ENCODE measurements around the gene ABCD2. TPM values are rescaled to one million over a fixed set of nuclear protein-coding genes. Genes with fewer than 3 reads are reported as not detected.
A peak's percentile ranks its signal among the peaks of the same experiment; 100 is the strongest.

ABCD2 gene
- total RNA-seq, 4 donors from 2014 or later: 0.07 to 0.20 (median 0.10) TPM; not detected in 1

- H3K36me3 ChIP-seq: no peaks in the 10 kb centered on the region
- intact Hi-C loops (cut with DNase I; ENCODE audit: low total_unique reads): no loop called here
- no peaks in the 10 kb centered on the region for H3K4me1 ChIP-seq
- in situ Hi-C loops (cut with MboI; ENCODE audit: low sequenced_read_pairs in 4 of 4): no loop called here
- H3K27me3 ChIP-seq: no peaks in the 10 kb centered on the region
- H3K27ac ChIP-seq: no peak overlapping the region
- H3K9me3 ChIP-seq: no peaks in the 10 kb centered on the region
- DNase-seq: no peak
- TF ChIP-seq CTCF (IDR thresholded peaks at IDR 0.05 in 4 of 5, conservative IDR thresholded peaks at IDR 0.05 in 1 of 5): no peak
- no peak for TF ChIP-seq POLR2A (IDR thresholded peaks at IDR 0.05)
- ATAC-seq: no peak
- H3K4me3 ChIP-seq: no peak overlapping the region
Observed at GRCh38 chr12:39592295-39592694, 27.3 kb downstream of the ABCD2 start.

- no peaks in the 10 kb centered on the region for H3K36me3 ChIP-seq
- ATAC-seq: peak in 1 of 2 donors; percentile 42
- intact Hi-C loops (cut with DNase I; ENCODE audit: low total_unique reads): no loop called here
- in situ Hi-C loops (cut with MboI; ENCODE audit: low sequenced_read_pairs in 4 of 4): no loop called here
- H3K9me3 ChIP-seq: no peaks in the 10 kb centered on the region
- peak in 1 of 2 donors; percentile 21 for DNase-seq
- H3K27ac ChIP-seq: no peak overlapping the region
- no peaks in the 10 kb centered on the region for H3K27me3 ChIP-seq
- H3K4me3 ChIP-seq: no peak overlapping the region
- TF ChIP-seq POLR2A (IDR thresholded peaks at IDR 0.05): no peak
- no peak for TF ChIP-seq CTCF (IDR thresholded peaks at IDR 0.05 in 4 of 5, conservative IDR thresholded peaks at IDR 0.05 in 1 of 5)
- no peaks in the 10 kb centered on the region for H3K4me1 ChIP-seq
Observed at GRCh38 chr12:39588348-39588747, 31.3 kb downstream of the ABCD2 start.

- Histone ChIP-seq H3K27ac (no peak overlapping the region), H3K4me1 (no peaks in the 10 kb centered on the region), H3K27me3 (no peaks in the 10 kb centered on the region), H3K36me3 (no peaks in the 10 kb centered on the region), H3K9me3 (no peaks in the 10 kb centered on the region), H3K4me3 (no peak overlapping the region)
- intact Hi-C loops (cut with DNase I; ENCODE audit: low total_unique reads) (no loop called here), in situ Hi-C loops (cut with MboI; ENCODE audit: low sequenced_read_pairs in 4 of 4) (no loop called here)
- DNase-seq (no peak), ATAC-seq (no peak)
- no peak for TF ChIP-seq POLR2A (IDR thresholded peaks at IDR 0.05)
- TF ChIP-seq CTCF (IDR thresholded peaks at IDR 0.05 in 4 of 5, conservative IDR thresholded peaks at IDR 0.05 in 1 of 5): peak in 1 of 5 experiments; percentile 36
Observed at GRCh38 chr12:39587225-39587624, 32.4 kb downstream of the ABCD2 start.

GRCh38 chr12:39586816-39587215 is 32.8 kb downstream of the ABCD2 start:
- H3K4me3 ChIP-seq: no peak overlapping the region
- in situ Hi-C loops (cut with MboI; ENCODE audit: low sequenced_read_pairs in 4 of 4) (no loop called here), intact Hi-C loops (cut with DNase I; ENCODE audit: low total_unique reads) (no loop called here)
- no peaks in the 10 kb centered on the region for H3K36me3 ChIP-seq
- H3K27me3 ChIP-seq: no peaks in the 10 kb centered on the region
- TF ChIP-seq CTCF (IDR thresholded peaks at IDR 0.05 in 4 of 5, conservative IDR thresholded peaks at IDR 0.05 in 1 of 5): no peak
- TF ChIP-seq POLR2A (IDR thresholded peaks at IDR 0.05): no peak
- no peaks in the 10 kb centered on the region for H3K9me3 ChIP-seq
- H3K4me1 ChIP-seq: no peaks in the 10 kb centered on the region
- DNase-seq: no peak
- ATAC-seq: no peak
- H3K27ac ChIP-seq: no peak overlapping the region

GRCh38 chr12:39581592-39581991 is 38.0 kb downstream of the ABCD2 start:
- DNase-seq (no peak), ATAC-seq (no peak)
- intact Hi-C loops (cut with DNase I; ENCODE audit: low total_unique reads): no loop called here

More at GRCh38 chr12:39581592-39581991, 38.0 kb downstream of the ABCD2 start:
- Histone ChIP-seq H3K27ac (no peak overlapping the region), H3K4me3 (no peak overlapping the region), H3K36me3 (no peaks in the 10 kb centered on the region), H3K4me1 (no peaks in the 10 kb centered on the region), H3K27me3 (no peaks in the 10 kb centered on the region), H3K9me3 (no peaks in the 10 kb centered on the region)
- in situ Hi-C loops (cut with MboI; ENCODE audit: low sequenced_read_pairs in 4 of 4): no loop called here
- no peak for TF ChIP-seq POLR2A (IDR thresholded peaks at IDR 0.05)
- TF ChIP-seq CTCF (IDR thresholded peaks at IDR 0.05 in 4 of 5, conservative IDR thresholded peaks at IDR 0.05 in 1 of 5): no peak
